B cell (primary cell): ENCODE results near the gene OCA2.

Experiments used
- CTCF ChIP-seq: fragments of 200-600 bp; IDR thresholded peaks from one replicate; pipeline ENCODE4 v1.8.0; 2022; ENCODE audit warnings: antibody characterized with exemption, mild to moderate bottlenecking
- EZH2 ChIP-seq: IDR thresholded peaks from 2 replicates; pipeline ENCODE4 v1.6.1; 2012; ENCODE audit warnings: borderline replicate concordance, low read depth, mild to moderate bottlenecking, moderate library complexity, low read length; ENCODE audit not compliant: insufficient read depth, poor library complexity, severe bottlenecking

DNA sequence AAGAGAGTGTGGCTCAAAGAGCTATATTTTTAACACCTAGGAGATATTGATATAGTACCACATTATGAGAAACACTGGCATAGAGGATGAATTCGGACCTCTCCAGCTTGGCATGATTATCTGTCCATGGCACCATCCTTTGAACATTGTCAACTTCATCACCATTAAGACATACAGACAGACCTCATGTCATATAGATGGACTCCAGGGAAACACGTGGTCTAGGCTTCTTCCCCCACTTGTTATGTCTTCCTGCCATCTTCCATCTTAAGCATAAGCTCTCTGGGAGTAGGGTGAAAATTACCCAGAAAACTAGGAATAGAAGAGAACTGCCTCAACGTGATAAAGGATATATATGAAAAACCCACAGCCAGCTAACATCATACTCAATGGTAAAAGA, 51.8 kb downstream of the OCA2 start:
- no peak for TF ChIP-seq CTCF
- no peak for TF ChIP-seq EZH2
